K562 (cell line): ENCODE results near the gene MYBPHL. TPM values are rescaled to one million over a fixed set of nuclear protein-coding genes. Genes with fewer than 3 reads are reported as not detected.

Source experiments
- ATAC-seq: fragments of 200-7000 bp; cut with Tn5 transposase; 3 replicates; pipeline ENCODE4 v1.9.1; 2020; ENCODE audit warnings: moderate library complexity
- BruUV-seq: library from RNA; stranded (reverse); fragments of 400-500 nt; replicated peaks from 2 replicates; lab custom pipeline; 2021; lab: Mats Ljungman, UMichigan
- CTCF ChIA-PET: fragments of 300-600 bp; formaldehyde crosslinking; extraction: SDS; loops from one replicate; lab custom pipeline; 2021; ENCODE audit warnings: low intra/inter-chr PET ratio; lab: Yijun Ruan, JAX
- POLR2A ChIA-PET: fragments of 300-600, 350-650 bp; sonication (Branson Sonifier 250); formaldehyde crosslinking; extraction: SDS; loops from one replicate; lab custom pipeline; 2021; ENCODE audit warnings: antibody characterized with exemption, inconsistent platforms; lab: Yijun Ruan, JAX
- DNase-seq, 4 experiments: peaks; one replicate each; pipeline versions ENCODE4 v3.0.0 to v3.0.0-alpha.2; 2011 to 2018; ENCODE audit warnings: low spot score in 3 of 4, mixed read lengths in 3 of 4; ENCODE audit errors: extremely low read depth in 1 of 4
- FAIRE-seq: peaks from 2 replicates; lab custom pipeline; 2011; peaks lifted over from hg19 to GRCh38; lab: Jason Lieb, UNC
- H2AFZ ChIP-seq: 2 replicates; pipeline ENCODE4 v1.6.0; 2011; ENCODE audit warnings: low read depth, low read length, control low read depth, inconsistent platforms
- H3K27ac ChIP-seq: fragments of 200-600 bp; 3 replicates; pipeline ENCODE4 v1.8.0; 2011; ENCODE audit warnings: low read depth, mild to moderate bottlenecking, control low read depth, inconsistent platforms, low read length, moderate library complexity, mixed read lengths; ENCODE audit errors: extremely low read depth
- H3K27me3 ChIP-seq, 2 experiments: fragments of 300-600 bp in 1 of 2; 2 replicates in 1 of 2; 3 replicates in 1 of 2; pipeline versions ENCODE4 v1.6.0 to v1.8.0; 2011; ENCODE audit warnings: inconsistent platforms in 2 of 2, low read length in 2 of 2, mild to moderate bottlenecking in 1 of 2, mixed read lengths in 1 of 2, moderate library complexity in 1 of 2; ENCODE audit not compliant: control insufficient read depth in 2 of 2, insufficient read depth in 2 of 2
- H3K36me3 ChIP-seq: fragments of 300-600 bp; 3 replicates; pipeline ENCODE4 v1.8.0; 2011; ENCODE audit warnings: mild to moderate bottlenecking, low read length, inconsistent platforms; ENCODE audit not compliant: control insufficient read depth, insufficient read depth
- H3K4me1 ChIP-seq, 2 experiments: fragments of 200-600 bp in 1 of 2; replicated peaks in 1 of 2; 2 replicates in 1 of 2; 3 replicates in 1 of 2; pipeline versions ENCODE4 v1.5.1 to v1.8.0; 2011; ENCODE audit warnings: inconsistent platforms in 2 of 2, low read length in 2 of 2, mild to moderate bottlenecking in 1 of 2, mixed read lengths in 1 of 2, moderate library complexity in 1 of 2; ENCODE audit not compliant: control insufficient read depth in 2 of 2, insufficient read depth in 2 of 2
- H3K4me2 ChIP-seq: 2 replicates; pipeline ENCODE4 v1.6.1; 2011; ENCODE audit warnings: low read length, control low read depth, inconsistent platforms, mixed read lengths; ENCODE audit not compliant: insufficient read depth
- H3K4me3 ChIP-seq: fragments of 200-600 bp; sonication (generic), shearing (Covaris generic); 2 replicates; pipeline ENCODE4 v1.5.1; 2016; ENCODE audit warnings: control low read depth, inconsistent platforms
- H3K79me2 ChIP-seq: fragments of 200-600 bp; 3 replicates; pipeline ENCODE4 v1.8.0; 2011; ENCODE audit warnings: low read length, inconsistent platforms; ENCODE audit not compliant: control insufficient read depth, insufficient read depth
- H3K9ac ChIP-seq, 2 experiments: 2 replicates each; pipeline versions ENCODE4 v1.6.0 to v1.6.1; 2011; ENCODE audit warnings: low read depth in 2 of 2, low read length in 2 of 2, control low read depth in 1 of 2, inconsistent platforms in 1 of 2, mild to moderate bottlenecking in 1 of 2, mixed read lengths in 1 of 2; ENCODE audit not compliant: insufficient read depth in 1 of 2
- H3K9me1 ChIP-seq: one replicate; pipeline ENCODE4 v1.6.0; 2011; ENCODE audit warnings: inconsistent platforms, mild to moderate bottlenecking, low read length, moderate library complexity; ENCODE audit not compliant: control insufficient read depth, insufficient read depth
- H3K9me3 ChIP-seq: replicated peaks from 2 replicates; pipeline ENCODE4 v1.5.1; 2011; ENCODE audit warnings: low read depth, low read length, inconsistent platforms; ENCODE audit not compliant: control insufficient read depth, insufficient read depth
- H4K20me1 ChIP-seq: replicated peaks from 2 replicates; pipeline ENCODE4 v1.6.1; 2011; ENCODE audit warnings: low read length, inconsistent platforms, mixed read lengths; ENCODE audit not compliant: control insufficient read depth, insufficient read depth
- ADNP ChIP-seq: fragments of 200-800 bp; sonication (Bioruptor generic); IDR thresholded peaks from 2 replicates; pipeline ENCODE4 v1.6.1; 2016; ENCODE audit warnings: missing genetic modification characterization, missing compliant biosample characterization
- BRF1 ChIP-seq: IDR thresholded peaks from 3 replicates; pipeline ENCODE4 v1.6.1; 2011; ENCODE audit warnings: borderline replicate concordance, mild to moderate bottlenecking; ENCODE audit not compliant: insufficient read length; ENCODE audit errors: extremely low read depth
- C11orf30 ChIP-seq: fragments of 450-650 bp; IDR thresholded peaks from 2 replicates; pipeline ENCODE4 v1.6.1; 2016; ENCODE audit warnings: low read depth, mild to moderate bottlenecking
- CBFB ChIP-seq: sonication (generic); formaldehyde crosslinking; IDR thresholded peaks from 2 replicates; pipeline ENCODE4 v1.4.0; 2020; ENCODE audit warnings: mild to moderate bottlenecking, missing genetic modification reagents
- CHD1 ChIP-seq: fragments of 200-600 bp; sonication (generic); IDR thresholded peaks from one replicate; pipeline ENCODE4 v1.6.1; 2012; ENCODE audit warnings: mild to moderate bottlenecking, moderate library complexity, low read length, inconsistent platforms
- EGR1 ChIP-seq: fragments of 450-650 bp; conservative IDR thresholded peaks from 2 replicates; pipeline ENCODE4 v1.6.1; 2017; ENCODE audit warnings: mild to moderate bottlenecking
- HDAC1 ChIP-seq, 2 experiments: fragments of 450-650 bp; IDR thresholded peaks; 2 replicates each; pipeline ENCODE4 v1.6.1; 2016 to 2017; ENCODE audit warnings: inconsistent platforms in 1 of 2, mild to moderate bottlenecking in 1 of 2, moderate library complexity in 1 of 2
- KLF13 ChIP-seq: fragments of 450-650 bp; IDR thresholded peaks from 2 replicates; pipeline ENCODE4 v1.6.1; 2016; ENCODE audit warnings: missing genetic modification characterization, low read depth, mild to moderate bottlenecking, missing compliant biosample characterization, moderate library complexity, borderline replicate concordance
- SMARCA4 ChIP-seq: fragments of 450-650 bp; IDR thresholded peaks from 2 replicates; pipeline ENCODE4 v1.6.1; 2016
- SNIP1 ChIP-seq: fragments of 450-650 bp; IDR thresholded peaks from 2 replicates; pipeline ENCODE4 v1.7.1; 2017; ENCODE audit warnings: low read depth, mild to moderate bottlenecking
- SP1 ChIP-seq: sonication (generic); formaldehyde crosslinking; IDR thresholded peaks from 2 replicates; pipeline ENCODE4 v1.8.1; 2022; ENCODE audit warnings: mild to moderate bottlenecking, missing genetic modification reagents
- STAT5B ChIP-seq: fragments of 250-450 bp; sonication (Bioruptor Pico); IDR thresholded peaks from 2 replicates; pipeline ENCODE4 v1.8.0; 2021; ENCODE audit warnings: mild to moderate bottlenecking, inconsistent platforms
- ZNF140 ChIP-seq: fragments of 250-450 bp; sonication (Bioruptor Pico); IDR thresholded peaks from 2 replicates; pipeline ENCODE4 v1.8.0; 2021; ENCODE audit warnings: moderate library complexity, mild to moderate bottlenecking, inconsistent platforms
- WGBS: fragments of 100-300 bp; shearing (Covaris generic); methylation state at CpG from one replicate; pipeline ENCODE4 v1.1.6; 2016; ENCODE audit warnings: low coverage, mixed read lengths; ENCODE audit not compliant: insufficient coverage; ENCODE audit errors: missing lambda C conversion rate; 5-methylcytosine and 5-hydroxymethylcytosine counted together
- in situ Hi-C: fragments of 300-500 bp; cut with MboI; formaldehyde crosslinking; loops from 4 replicates; pipeline ENCODE4 v1.15.0; 2018; ENCODE audit warnings: inconsistent platforms, mixed read lengths
- intact Hi-C: fragments of 100-400 bp; cut with micrococcal nuclease; formaldehyde crosslinking; loops from 2 replicates; pipeline ENCODE4 v1.14.2; 2022
- polyA plus RNA-seq, 8 experiments: library from polyadenylated mRNA; depleted of rRNA in 4 of 8; stranded (reverse) in 5 of 8; unstranded in 3 of 8; fragments of >200 nt; fragmentation: Nextera tagmentation in 2 of 8; fragmentation: Illumina TruSeq in 1 of 8; extraction: Ambion mirVana in 2 of 8; extraction: Trizol in 1 of 8; gene quantifications; 2 replicates each; pipeline versions ENCODE4 v1.2.1 to v1.2.3, GENCODE V29; 2011 to 2014; ENCODE audit warnings: inconsistent platforms in 1 of 8, missing spikeins in 1 of 8
- total RNA-seq, 7 experiments: library from RNA; depleted of rRNA in 6 of 7; stranded (reverse); fragments of >200 nt in 6 of 7; fragmentation: Illumina TruSeq in 2 of 7; extraction: Trizol in 2 of 7; gene quantifications; 2 replicates each; pipeline versions ENCODE4 v1.2.1 to v1.2.3, GENCODE V29; 2011 to 2021; ENCODE audit warnings: low replicate concordance in 1 of 7
- TF ChIP-seq, protein P1 (sequence below): sonication (generic); formaldehyde crosslinking; IDR thresholded peaks from 2 replicates; pipeline ENCODE4 v1.9.0; 2022; ENCODE audit warnings: mild to moderate bottlenecking, missing genetic modification reagents
- TF ChIP-seq, protein P2 (sequence below): IDR thresholded peaks from 2 replicates; pipeline ENCODE4 v1.6.1; 2016; ENCODE audit warnings: missing genetic modification characterization, missing compliant biosample characterization
- TF ChIP-seq, protein P3 (sequence below): fragments of 450-650 bp; IDR thresholded peaks from 2 replicates; pipeline ENCODE4 v1.6.1; 2017; ENCODE audit warnings: mild to moderate bottlenecking, moderate library complexity
- TF ChIP-seq, protein P4 (sequence below): fragments of 250-450 bp; sonication (Bioruptor Pico); IDR thresholded peaks from 2 replicates; pipeline ENCODE4 v1.8.0; 2022; ENCODE audit warnings: moderate library complexity, mild to moderate bottlenecking, inconsistent platforms

Gene MYBPHL
- total and polyA plus RNA-seq, 9 of the 15 experiments (the other 6 are each of a cell fraction or from before 2014, with no cell fraction given): 0.20 to 1.9 (median 0.33) TPM

DNA sequence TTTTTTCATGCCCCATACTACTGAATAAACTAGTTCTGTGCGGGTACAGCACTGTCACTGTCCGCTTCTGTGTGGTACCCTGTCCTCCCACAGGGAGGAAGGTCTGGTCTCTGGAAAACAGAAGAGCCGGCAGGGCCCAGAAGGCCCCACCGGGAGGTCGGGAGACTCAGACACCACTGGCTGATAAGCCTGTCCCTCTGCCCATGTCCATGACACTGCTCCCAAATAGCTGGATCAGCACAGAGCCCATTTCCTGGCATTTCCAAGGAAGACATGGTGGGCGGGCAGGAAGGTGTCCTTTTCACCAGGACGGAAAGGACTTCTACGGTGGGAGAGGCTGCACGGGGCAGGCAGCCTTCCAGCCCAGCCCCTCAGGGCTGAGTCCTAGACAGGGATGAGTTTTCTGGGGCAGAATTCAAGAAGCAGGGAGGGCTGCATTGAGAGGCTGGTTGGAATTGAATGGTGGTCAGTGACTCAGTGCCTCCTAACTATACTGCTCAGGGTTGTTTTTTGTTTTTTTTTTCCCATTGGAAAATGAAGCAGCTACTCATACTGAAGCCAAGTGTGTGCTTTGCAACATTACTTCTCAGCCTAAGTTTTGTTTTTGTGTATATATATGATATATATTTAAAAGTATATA is 31.0 kb downstream of the MYBPHL start:
- Histone ChIP-seq H2AFZ (peak overlapping the region; percentile 71), H3K27me3 (no peaks in the 10 kb centered on the region), H4K20me1 (peaks cover 4% of the 10 kb centered on the region; the same call in 1 of the 2 replicates), H3K79me2 (0 out of 3 replicates have a peak, but pooled peaks cover 2% of the 10 kb centered on the region), H3K9me3 (no peaks in the 10 kb centered on the region), H3K4me3 (no peak overlapping the region), H3K27ac (peak overlapping the region; percentile 46), H3K36me3 (peaks cover 41% of the 10 kb centered on the region; the same call in 2 of the 3 replicates), H3K4me1 (peaks cover 49 to 62% of the 10 kb centered on the region in 2 experiments), H3K9me1 (no peaks in the 10 kb centered on the region), H3K4me2 (peak overlapping the region; percentile 68; the same call in 1 of the 2 replicates), H3K9ac (peak overlapping the region; percentile 35 to 71)
- ATAC-seq (peak; percentile 57), FAIRE-seq (peak; percentile 11), DNase-seq (peak; percentile 49 to 66 (median 56))
- ChIA-PET POLR2A (interaction anchor here (1.4 to 2.1 kb wide), 4 partner anchors 29 to 150 kb away, joined by 3 to 4 read pairs (median 4); partner anchors contain the start of gene PSMA5), CTCF (interaction anchor here (0.9 to 1.4 kb wide), 2 partner anchors 123 to 125 kb away, joined by 3 to 4 read pairs; no protein-coding TSS in a partner anchor)
- intact Hi-C loops (loop anchor here (5.0 kb wide), 1 partner anchor 216 kb away; the partner anchor contains the start of gene CYB561D1), in situ Hi-C loops (no loop called here)
- no TSS peak for BruUV-seq
- WGBS: 18% methylated on average over 9 of the region's 9 CpGs
- TF ChIP-seq HDAC1 (IDR thresholded peaks at IDR 0.05): no peak
- TF ChIP-seq KLF13 (tag): no peak
- TF ChIP-seq C11orf30: no peak
- no peak for TF ChIP-seq EGR1
- TF ChIP-seq CHD1: no peak
- TF ChIP-seq, protein P1, sequence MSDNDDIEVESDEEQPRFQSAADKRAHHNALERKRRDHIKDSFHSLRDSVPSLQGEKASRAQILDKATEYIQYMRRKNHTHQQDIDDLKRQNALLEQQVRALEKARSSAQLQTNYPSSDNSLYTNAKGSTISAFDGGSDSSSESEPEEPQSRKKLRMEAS: no peak
- TF ChIP-seq CBFB (CRISPR knock-in tag): no peak
- TF ChIP-seq SNIP1: no peak
- no peak for TF ChIP-seq SP1 (CRISPR knock-in tag)
- no peak for TF ChIP-seq BRF1
- TF ChIP-seq SMARCA4: no peak
- TF ChIP-seq ZNF140 (CRISPR knock-in tag): no peak
- no peak for TF ChIP-seq STAT5B
- TF ChIP-seq, protein P2, sequence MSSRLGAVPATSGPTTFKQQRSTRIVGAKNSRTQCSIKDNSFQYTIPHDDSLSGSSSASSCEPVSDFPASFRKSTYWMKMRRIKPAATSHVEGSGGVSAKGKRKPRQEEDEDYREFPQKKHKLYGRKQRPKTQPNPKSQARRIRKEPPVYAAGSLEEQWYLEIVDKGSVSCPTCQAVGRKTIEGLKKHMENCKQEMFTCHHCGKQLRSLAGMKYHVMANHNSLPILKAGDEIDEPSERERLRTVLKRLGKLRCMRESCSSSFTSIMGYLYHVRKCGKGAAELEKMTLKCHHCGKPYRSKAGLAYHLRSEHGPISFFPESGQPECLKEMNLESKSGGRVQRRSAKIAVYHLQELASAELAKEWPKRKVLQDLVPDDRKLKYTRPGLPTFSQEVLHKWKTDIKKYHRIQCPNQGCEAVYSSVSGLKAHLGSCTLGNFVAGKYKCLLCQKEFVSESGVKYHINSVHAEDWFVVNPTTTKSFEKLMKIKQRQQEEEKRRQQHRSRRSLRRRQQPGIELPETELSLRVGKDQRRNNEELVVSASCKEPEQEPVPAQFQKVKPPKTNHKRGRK: no peak
- TF ChIP-seq, protein P3, sequence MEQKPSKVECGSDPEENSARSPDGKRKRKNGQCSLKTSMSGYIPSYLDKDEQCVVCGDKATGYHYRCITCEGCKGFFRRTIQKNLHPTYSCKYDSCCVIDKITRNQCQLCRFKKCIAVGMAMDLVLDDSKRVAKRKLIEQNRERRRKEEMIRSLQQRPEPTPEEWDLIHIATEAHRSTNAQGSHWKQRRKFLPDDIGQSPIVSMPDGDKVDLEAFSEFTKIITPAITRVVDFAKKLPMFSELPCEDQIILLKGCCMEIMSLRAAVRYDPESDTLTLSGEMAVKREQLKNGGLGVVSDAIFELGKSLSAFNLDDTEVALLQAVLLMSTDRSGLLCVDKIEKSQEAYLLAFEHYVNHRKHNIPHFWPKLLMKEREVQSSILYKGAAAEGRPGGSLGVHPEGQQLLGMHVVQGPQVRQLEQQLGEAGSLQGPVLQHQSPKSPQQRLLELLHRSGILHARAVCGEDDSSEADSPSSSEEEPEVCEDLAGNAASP: no peak
- TF ChIP-seq, protein P4, sequence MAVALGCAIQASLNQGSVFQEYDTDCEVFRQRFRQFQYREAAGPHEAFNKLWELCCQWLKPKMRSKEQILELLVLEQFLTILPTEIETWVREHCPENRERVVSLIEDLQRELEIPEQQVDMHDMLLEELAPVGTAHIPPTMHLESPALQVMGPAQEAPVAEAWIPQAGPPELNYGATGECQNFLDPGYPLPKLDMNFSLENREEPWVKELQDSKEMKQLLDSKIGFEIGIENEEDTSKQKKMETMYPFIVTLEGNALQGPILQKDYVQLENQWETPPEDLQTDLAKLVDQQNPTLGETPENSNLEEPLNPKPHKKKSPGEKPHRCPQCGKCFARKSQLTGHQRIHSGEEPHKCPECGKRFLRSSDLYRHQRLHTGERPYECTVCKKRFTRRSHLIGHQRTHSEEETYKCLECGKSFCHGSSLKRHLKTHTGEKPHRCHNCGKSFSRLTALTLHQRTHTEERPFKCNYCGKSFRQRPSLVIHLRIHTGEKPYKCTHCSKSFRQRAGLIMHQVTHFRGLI (CRISPR knock-in tag): no peak
- TF ChIP-seq ADNP (tag): no peak
